Neural cell (in vitro differentiated cells): ENCODE measurements around the gene MALRD1.

Experiments used
- MXI1 ChIP-seq: fragments of 450-650 bp; conservative IDR thresholded peaks from 2 replicates; pipeline ENCODE4 v1.6.1; 2014; ENCODE audit warnings: antibody characterized with exemption, mild to moderate bottlenecking; ENCODE audit not compliant: poor library complexity, severe bottlenecking
- TAF1 ChIP-seq: IDR thresholded peaks from 2 replicates; pipeline ENCODE4 v1.6.1; 2012; ENCODE audit warnings: low read depth

DNA sequence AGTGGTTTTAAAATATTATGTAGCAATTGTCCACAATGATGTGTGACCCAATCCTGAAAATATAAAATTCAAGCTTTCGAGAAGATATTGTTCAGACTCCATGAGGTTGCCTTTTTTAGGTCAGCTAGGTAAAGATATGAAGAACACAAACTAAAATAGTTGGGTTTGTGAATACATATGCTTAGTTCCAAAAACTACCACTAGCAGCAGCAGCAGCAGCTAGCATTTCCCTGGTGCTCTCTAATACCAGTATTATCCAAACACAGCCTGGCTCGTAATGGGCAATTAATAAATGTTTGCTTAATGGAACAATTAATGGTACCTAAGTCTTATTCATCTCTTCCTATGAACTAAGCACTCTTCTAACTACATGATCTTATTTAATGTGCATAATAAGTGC lies 362.5 kb downstream of the MALRD1 start:
- no peak for TF ChIP-seq TAF1
- TF ChIP-seq MXI1, result no peak
